ENCODE measurements around the gene SMYD4.
"Not testable (repeated sequence)": the region's sequence is repeated elsewhere in the genome, so short reads cannot be mapped to it uniquely, and the experiment has no call there.

SMYD4 gene

DNA sequence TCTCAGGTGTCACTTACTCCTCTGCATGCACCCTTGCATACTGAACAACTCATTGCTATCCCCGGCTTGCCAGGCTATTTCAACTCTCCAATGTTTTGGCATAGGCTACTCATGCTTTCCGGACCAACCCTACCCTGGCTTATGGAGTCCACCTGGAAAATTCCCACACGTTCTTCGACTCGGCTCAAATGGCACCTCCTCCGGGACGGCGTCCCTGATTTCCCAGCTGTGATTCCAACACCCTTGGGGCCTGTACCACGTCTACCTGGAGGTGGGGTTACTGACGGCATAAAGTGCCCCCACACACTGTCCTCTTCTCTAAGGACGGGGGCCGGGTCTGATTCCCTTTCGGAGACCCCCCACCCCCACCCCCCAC, 498 bp downstream of the SMYD4 start:
- DNase-seq (ENCODE audit: low read depth in 2 of 2) = no peak

DNA sequence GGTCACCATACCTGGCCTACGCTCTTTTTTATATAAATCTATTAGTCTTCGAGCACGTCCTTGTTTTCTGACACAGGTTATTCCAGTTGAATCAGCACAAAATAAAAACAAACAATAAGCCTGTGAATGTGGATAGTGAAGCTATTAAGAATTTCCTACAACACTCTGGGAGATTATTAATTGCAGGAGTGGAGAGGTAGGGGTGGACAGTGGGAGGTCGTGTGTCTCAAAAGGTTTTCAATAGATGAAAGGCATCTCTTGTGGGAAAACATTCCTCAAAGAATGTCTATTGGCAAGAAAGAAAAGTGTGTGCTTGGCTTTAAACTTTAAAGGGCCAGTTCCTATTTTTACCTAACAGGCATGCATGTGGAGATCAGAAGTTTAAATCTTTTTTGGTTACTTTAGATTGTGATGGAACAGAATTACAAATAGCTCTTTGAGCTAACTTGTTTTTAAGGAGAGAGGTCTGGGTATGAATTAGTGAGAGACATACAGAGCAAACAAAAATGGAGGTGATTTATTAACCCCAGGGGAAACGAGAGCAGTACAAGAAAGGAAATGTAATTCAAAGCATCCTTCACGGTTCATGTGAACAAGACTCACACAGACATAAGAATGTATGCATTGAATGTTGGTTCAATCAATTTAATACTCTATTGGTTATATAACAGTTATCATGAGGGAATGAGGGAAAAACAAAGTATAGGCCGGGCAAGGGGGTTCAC, 9.0 kb downstream of the SMYD4 start:
- no peak for DNase-seq (ENCODE audit: low read depth in 2 of 2)

DNA sequence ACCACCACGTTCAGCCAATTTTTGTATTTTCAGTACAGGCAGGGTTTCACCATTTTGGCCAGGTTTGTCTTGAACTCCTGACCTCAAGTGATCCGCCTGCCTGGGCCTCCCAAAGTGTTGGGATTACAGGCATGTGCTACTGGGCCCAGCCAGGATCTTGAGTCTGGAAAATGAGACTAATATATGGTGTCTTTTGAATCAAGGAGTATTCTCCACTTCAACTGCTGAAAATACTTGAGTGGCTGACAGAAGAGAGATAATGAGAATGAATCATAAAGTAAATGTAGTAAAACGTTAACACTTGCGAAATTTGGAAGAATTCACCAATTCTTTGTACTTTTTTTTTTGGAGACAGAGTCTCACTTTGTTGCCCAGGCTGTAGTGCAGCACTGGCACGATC, 16.6 kb downstream of the SMYD4 start:
- DNase-seq (ENCODE audit: low read depth in 2 of 2) = no peak

DNA sequence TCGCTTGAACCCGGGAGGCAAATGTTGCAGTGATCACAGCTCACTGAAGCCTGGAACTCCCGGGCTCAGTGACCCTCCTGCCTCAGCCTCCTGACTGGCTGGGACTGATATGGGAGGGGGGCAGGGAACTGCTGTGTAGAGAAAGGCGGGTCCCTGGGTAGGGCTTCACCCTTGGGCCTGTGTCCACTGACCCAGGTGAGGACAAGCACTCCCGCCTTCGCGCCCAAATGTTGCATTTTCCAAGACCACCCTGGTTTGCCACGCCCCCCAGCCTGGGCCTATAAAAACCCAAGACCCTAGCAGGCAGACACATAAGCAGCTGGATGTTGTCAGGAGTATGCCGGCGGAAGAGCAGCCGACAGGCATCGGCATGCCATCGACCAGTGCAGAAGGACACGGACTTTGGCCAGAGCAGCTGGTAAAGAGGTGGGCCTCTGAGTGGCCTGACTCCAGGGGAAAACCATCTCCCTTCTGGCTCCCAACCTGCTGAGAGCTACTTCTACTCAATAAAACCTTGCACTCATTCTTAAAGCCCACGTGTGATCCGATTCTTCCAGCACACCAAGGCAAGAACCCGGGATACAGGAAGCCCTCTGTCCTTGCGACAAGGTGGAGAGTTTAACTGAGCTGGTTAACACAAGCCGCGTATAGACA, 19.1 kb downstream of the SMYD4 start:
- no peak for DNase-seq (ENCODE audit: low read depth in 2 of 2)

DNA sequence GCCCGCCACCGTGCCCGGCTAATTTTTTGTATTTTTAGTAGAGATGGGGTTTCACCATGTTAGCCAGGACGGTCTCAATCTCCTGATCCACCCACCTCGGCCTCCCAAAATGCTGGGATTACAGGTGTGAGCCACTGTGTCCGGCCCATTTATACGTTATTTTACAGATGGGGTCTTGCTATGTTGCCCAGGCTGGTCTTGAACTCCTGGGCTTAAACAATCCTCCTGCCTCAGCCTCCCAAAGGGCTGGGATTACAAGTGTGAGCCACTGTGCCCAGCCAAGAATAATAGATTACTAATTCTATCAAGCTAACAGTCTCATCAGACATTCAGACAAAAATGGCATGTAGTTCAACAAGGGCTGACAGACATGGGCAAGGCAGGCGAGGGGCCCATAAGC, 19.9 kb downstream of the SMYD4 start:
- DNase-seq (ENCODE audit: low read depth in 2 of 2) = not testable (repeated sequence)

DNA sequence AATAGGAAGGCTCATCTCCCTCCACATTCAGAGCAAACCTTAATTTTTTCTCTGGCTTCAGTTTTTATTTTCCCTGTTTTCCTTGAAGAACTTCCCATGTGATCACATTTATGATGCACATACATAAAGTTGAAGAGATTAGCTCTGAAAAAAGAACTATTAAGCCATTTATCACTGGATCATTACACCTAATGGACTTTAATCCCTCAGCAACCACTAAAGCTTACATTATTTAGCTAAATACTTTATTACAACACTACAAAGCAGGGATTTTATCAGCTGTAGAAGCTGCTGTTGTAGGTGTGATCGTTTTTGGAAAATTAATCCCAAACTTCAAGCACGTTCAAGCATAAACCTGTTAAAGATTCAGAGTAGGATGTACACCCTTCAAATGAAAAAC, 21.1 kb downstream of the SMYD4 start:
- no peak for DNase-seq (ENCODE audit: low read depth in 2 of 2)

DNA sequence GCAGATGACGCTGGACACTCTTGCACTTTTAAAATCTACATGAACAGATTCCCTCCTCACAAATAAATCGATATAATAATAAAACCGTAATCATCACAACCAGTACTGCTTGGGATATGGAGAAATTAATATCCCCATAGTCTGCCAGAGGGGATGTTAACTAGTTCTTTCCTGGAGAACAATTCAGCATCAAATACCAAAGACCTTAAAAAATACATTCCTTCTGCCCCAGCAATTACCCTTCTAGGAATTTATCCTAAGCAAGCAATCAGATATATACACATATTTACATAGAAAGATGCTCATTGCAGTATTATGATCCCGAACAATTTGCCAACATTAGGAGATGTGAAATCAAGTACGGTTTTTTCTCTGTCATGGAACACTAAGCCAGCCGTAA, 21.8 kb downstream of the SMYD4 start:
- no peak for DNase-seq (ENCODE audit: low read depth in 2 of 2)

DNA sequence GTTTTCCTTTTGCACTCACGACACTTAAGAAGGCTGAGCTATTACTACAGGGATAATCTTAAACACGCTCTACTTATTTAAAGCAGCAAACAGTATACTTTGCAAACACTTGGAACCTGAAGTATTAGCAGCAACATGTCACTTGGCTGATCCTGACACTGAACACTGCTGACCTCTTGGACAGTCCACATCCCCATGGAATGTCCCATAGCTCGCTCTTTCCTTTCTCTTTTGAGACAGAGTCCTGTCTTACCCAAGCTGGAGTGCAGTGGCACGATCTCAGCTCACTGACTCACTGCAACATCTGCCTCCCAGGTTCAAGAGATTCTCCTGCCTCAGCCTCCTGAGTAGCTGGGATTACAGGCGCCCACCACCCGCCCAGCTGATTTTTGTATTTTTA, 26.4 kb downstream of the SMYD4 start:
- DNase-seq (ENCODE audit: low read depth in 2 of 2) = no peak

DNA sequence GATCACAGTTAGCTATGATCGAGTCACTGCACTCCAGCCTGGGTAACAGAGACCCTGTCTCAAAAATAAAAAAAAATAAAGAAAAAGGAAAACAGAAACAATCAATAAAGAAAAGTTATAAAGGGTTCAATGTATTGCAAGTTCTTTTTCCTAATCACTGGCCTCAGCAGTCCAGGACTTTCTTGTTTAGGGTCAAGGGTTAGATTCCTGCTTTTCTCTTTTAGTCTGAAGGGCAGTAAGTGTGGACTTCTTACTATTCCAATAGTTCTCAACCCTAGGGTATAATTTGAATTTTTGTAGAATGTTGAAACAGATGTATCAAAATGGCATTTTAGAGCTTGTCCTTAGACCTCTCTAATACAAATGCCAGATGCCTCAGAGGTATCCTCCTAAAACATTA, 27.3 kb downstream of the SMYD4 start:
- DNase-seq (ENCODE audit: low read depth in 2 of 2) = no peak

DNA sequence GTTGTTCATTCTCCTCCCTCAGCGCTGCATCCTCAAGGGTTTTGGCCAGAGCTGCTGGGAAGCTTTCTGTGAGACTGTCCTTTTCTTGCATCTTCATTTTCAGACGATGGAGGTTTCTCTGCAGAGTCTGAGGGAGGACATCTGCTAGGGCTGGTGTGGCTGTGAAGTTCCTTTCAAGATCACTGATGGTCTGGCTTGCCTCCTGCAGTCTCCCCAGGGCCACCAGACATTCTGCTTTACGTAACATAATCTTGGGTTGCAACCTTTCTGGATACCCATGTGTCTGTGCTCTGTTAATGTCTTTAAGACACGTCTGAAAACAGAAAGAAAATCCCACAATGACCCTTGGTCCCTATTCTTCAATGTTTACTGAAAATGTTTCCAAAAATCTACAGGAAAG, 29.0 kb downstream of the SMYD4 start:
- no peak for DNase-seq (ENCODE audit: low read depth in 2 of 2)

DNA sequence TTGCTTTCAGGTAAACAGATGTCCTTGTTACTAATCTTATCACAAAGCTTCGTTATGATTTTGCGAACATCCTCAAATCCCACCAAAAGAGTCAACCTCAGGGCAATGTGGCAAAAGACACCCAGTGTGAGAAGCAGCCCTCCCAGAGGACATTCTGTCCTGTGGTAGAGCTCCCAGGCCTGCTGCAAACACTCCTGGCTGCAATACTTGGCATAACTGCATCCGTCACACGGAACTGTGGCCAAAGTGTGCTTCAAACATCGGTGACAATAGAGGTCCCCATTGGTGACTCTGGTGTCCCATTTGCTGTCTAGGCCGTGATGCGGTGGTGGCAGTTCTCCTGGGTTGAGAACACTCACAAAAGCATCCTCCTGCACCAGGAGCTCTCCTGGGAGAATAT, 29.5 kb downstream of the SMYD4 start:
- DNase-seq (ENCODE audit: low read depth in 2 of 2) = no peak

DNA sequence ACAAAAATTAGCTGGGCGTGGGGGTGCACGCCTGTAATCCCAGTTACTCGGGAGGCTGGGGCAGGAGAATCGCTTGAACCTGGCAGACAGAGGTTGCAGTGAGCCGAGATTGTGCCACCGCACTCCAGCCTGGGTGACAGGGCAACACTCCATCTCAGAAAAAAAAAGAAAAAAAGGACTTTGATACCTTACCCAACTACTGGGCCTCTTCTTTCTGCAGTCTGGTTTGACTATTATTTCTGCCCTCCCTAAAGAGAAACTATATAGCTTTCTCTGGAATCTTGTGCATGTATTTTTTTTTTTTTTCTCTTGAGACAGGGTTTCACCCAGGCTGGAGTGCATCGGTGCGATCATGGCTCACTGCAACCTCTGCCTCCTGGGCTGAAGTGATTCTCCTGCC, 31.9 kb downstream of the SMYD4 start:
- not testable (repeated sequence) for DNase-seq (ENCODE audit: low read depth in 2 of 2)

DNA sequence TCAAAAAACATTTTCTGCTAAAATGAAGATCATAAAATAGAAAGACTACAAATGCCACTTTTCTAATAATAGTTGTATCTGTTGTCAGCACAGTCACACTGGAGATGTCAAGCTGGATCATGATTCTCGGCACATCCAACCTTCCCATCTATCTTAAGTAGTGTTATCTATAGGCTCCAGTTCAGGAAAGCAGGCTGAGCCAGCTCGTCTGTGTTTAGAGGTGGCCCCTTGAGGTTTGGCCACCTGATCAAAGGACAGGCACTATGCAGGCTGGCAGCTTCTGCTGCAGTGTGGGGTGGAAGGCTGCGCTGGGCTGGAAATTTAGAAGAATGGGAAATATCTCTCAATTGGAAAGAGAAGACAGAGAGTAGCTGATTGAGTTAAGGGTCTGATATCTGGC, 32.4 kb downstream of the SMYD4 start:
- no peak for DNase-seq (ENCODE audit: low read depth in 2 of 2)

DNA sequence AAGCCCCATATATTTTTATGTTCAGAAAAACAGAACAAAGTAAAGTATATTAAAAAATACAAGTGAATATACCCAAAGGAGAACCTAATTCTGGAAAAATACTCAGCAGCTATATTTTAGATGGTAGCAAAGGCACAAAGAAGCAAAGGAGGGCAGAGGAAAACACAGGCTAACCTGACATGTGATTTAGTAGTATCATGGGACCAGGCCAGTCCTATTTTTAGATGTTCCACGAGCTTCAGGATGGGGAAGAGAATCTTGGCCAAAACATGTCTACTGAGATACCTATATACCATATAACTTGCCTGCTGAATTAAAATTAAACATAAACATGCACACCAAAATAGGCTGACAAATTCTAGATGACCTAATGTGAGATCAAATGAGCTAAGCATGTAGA, 32.9 kb downstream of the SMYD4 start:
- no peak for DNase-seq (ENCODE audit: low read depth in 2 of 2)

DNA sequence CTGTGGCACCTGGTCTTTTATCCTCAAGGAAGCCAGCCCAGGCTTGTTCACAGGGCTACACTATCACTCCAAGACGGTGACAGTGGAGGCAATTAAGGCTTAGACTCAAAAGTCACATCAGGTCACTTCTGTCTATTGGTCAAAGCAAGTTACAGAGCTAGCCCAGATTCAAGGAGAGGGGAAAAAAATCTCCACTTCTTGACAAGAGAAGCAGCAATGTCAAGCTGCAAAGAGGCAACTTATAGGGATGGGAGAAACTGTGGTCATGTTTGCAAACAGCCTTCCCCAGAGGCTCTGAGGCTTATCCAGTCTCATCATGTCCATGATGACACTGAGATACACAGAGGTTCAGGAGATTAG, 36.3 kb downstream of the SMYD4 start:
- no peak for DNase-seq (ENCODE audit: low read depth in 2 of 2)

DNA sequence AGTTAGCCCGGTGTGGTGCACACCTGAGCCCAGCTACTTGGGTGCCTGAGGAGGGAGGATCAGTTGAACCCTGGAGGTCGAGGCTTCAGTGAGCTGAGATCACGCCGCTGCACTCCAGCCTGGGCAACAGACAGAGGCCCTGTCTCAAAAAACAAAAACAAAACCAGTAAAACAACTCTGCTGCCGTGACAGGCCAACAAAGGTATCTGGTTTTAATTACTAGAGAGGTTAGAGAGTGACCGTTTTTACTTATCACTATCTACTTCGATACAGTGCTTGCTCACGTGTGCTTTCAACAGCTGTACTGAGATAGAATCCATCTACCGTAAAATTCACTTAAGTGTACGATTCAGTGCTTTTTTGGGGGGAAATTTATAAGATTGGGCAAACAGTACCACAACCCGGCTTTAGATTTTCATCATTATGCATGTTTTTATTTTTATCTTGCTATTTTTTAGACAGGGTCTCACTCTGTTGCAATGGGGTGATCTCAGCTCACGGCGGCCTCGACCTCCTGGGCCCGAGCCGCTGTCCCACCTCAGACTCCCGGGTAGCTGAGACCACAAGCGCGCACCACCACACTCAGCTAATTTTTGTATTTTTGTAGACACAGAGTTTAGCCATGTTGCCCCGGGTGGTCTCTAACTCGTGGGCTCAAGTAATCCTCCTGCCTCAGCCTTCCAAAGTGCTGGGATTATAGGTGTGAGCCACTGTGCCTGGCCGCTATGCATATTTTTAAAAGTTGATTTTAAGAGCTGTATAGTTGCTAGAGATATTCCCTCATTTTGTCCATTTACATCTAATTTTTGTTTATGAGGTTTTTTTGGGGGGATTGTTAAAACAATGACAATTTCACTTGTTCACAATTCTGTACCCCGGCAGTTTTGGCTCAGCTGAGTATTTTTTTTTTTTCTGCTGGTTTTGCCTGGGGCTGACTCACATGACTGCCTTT, 36.9 kb downstream of the SMYD4 start:
- no peak for DNase-seq (ENCODE audit: low read depth in 2 of 2)

DNA sequence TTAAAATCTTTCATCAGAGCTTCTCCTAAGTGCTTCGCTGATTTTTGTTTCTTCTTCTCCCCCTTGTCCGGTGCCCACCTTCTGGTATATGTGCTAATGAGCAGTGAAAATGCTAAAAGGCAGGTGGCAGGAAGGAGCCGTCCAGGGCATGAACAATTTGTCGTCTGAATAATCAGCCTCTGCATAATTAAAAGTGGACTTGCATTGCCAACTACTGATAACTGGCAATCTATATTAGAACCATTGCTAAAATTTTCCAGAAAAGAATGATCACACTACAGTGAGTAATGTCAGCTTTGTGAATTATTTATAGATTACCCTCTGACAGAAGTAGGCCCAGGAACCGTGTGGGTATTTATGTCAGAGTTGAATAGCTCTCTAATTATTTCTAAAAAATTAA, 39.8 kb downstream of the SMYD4 start:
- no peak for DNase-seq (ENCODE audit: low read depth in 2 of 2)

DNA sequence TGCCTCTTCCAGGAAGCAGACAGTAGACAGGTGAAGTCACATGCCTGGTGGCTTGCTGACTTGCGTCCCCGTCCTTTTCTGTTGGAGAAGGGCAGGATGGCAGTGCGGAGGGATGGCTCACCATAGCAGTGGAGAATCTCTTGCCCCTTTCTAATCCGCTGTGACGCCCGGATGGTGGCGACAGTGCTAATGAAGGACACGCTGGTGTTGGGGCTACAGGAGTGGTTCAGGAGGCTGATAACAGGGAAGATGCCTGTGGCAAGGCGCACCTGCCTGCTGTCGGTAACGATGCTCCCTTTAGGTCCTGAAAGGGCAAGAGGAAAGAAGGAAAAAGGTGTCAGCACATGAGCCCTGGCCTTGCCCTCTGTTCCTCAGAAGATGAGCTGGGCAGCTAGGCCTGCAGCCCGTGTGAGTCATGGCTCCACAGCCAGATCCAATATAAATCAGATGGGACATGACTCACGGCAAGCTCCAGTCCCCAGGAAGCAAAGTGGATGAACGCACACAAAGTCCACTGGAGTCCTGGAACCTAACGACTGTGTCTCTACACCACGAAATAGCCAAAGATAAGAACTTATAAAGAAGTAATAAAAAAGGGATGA, 42.3 kb downstream of the SMYD4 start:
- no peak for DNase-seq (ENCODE audit: low read depth in 2 of 2)

DNA sequence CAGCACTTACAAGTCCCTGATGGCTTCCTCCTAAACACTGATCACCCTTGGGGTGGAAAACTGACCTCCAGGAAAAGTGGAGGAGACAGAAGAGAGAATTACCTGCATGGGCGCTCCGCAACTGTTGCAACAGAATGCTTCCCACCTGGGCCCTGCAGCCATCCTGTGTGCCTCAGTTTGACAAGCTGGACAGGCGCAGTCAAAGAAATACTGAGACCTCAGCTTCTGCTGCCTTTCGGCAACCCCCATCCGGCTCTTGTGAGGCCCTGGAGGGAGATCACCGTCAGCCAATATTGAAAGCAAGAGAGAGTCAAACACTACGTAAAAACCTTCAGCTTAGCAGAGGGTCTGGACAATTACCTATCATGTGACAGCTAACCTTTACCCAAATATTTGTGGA, 43.0 kb downstream of the SMYD4 start:
- DNase-seq (ENCODE audit: low read depth in 2 of 2) = no peak

DNA sequence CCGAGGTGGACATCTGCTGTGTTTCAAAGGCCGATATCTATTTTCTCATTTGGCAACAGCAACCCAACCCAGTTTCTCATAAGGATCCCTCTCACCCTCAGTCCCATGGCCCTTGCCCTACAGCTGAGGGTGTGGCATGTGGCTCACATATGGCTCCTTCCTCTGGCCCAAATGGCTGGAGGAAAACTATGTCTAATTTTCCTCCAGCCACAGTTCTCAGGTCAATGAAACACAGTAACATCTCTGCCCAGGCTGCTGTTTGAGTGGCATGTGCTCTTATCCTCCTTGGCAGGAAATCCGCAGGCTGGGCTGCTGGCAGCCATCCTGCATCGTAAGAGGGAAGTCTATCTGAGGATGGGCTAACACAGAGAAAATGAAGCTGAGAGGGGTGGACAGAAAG, 43.8 kb downstream of the SMYD4 start:
- DNase-seq (ENCODE audit: low read depth in 2 of 2) = no peak

DNA sequence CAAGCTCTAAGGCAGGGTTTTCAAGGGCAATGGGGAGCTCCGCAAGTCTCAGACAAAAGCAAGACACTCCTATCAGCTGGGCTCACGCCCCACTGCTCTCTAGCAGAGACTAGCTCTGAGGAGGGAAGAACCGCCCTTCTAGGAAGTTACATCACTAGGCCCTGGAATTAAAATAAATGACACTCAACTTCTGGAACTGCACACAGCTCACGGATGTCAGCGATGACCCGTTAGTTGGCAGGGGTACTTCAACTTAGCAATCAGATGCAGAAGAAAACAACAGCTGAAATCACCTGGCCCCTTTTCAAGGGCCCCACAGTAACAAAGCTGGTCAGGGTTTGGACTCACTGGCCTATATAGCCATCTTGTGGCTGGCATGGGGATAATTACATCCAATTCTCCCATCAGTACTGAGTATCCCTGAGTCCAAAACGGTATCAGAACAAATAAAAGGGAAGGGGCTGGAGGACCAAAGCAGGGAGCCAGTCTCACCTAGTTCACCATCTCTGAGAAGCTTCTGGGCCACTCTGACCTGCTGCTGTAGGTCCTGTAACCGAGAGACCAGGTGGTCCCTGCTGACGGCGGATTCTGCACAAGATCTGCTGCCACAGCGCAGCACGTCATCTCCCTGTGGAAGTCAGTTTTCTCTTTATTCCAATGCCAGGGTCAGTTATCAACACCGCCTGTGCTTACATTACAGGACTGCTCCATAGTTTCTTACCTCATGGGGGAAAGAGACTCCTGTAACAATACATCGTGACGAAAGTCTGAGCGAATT, 45.7 kb downstream of the SMYD4 start:
- DNase-seq (ENCODE audit: low read depth in 2 of 2) = no peak

DNA sequence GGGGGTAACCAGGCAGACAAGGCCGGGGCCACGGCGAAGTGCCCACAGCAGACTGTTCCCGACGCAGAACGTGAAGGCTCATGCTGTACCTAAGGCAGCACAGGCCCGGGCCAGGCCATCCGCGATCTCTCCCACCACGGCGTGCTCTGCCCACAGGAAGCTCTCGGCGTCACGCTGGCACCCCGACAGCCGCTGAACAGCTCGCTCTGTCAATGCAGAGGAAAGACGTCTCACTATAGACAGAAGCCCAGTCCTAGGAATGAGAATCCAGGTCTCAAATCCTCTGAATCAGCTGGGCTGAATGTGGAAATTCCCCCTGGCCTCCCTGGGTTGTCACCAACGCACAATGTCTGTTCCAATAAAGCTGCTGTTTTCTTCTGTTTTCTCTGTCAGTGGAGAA, 46.4 kb downstream of the SMYD4 start:
- DNase-seq (ENCODE audit: low read depth in 2 of 2) = no peak
